Karpas-422 (cell line): ENCODE measurements around the gene DHCR24. TPM values are rescaled to one million over a fixed set of nuclear protein-coding genes. Genes with fewer than 3 reads are reported as not detected.

Experiments
- DNase-seq: peaks from one replicate; pipeline ENCODE4 v3.0.0-alpha.2; 2015
- H2AFZ ChIP-seq: fragments of 200-600 bp; sonication (generic); 2 replicates; pipeline ENCODE4 v1.6.1; 2014; ENCODE audit warnings: antibody characterized with exemption, low read length, mixed read lengths
- H3K27ac ChIP-seq: fragments of 200-600 bp; sonication (generic); 2 replicates; pipeline ENCODE4 v1.5.1; 2014; ENCODE audit warnings: mild to moderate bottlenecking, low read length, moderate library complexity
- H3K27me3 ChIP-seq: fragments of 200-600 bp; sonication (generic); 2 replicates; pipeline ENCODE4 v1.6.1; 2014; ENCODE audit warnings: low read length, mixed read lengths
- H3K36me3 ChIP-seq: fragments of 200-600 bp; sonication (generic); 2 replicates; pipeline ENCODE4 v1.6.1; 2014; ENCODE audit warnings: low read length, mixed read lengths; ENCODE audit not compliant: insufficient read depth
- H3K4me1 ChIP-seq: fragments of 200-600 bp; sonication (generic); 2 replicates; pipeline ENCODE4 v1.6.1; 2014; ENCODE audit warnings: mild to moderate bottlenecking, low read length, mixed read lengths
- H3K4me2 ChIP-seq: fragments of 200-600 bp; sonication (generic); 2 replicates; pipeline ENCODE4 v1.6.1; 2014; ENCODE audit warnings: low read length, low read depth, mild to moderate bottlenecking; ENCODE audit not compliant: poor library complexity, severe bottlenecking
- H3K4me3 ChIP-seq: fragments of 200-600 bp; sonication (generic); 2 replicates; pipeline ENCODE4 v1.5.1; 2014; ENCODE audit warnings: mild to moderate bottlenecking, antibody characterized with exemption, low read length, mixed read lengths
- H3K79me2 ChIP-seq: fragments of 200-600 bp; sonication (generic); 2 replicates; pipeline ENCODE4 v1.6.1; 2014; ENCODE audit warnings: mild to moderate bottlenecking, low read length, mixed read lengths
- H3K9ac ChIP-seq: fragments of 200-600 bp; sonication (generic); 2 replicates; pipeline ENCODE4 v1.6.0; 2014; ENCODE audit warnings: low read length
- H3K9me2 ChIP-seq: fragments of 200-600 bp; sonication (generic), shearing (Covaris generic); replicated peaks from 2 replicates; pipeline ENCODE4 v1.6.0; 2014; ENCODE audit warnings: mild to moderate bottlenecking, low read length, moderate library complexity; ENCODE audit not compliant: insufficient read depth
- H3K9me3 ChIP-seq: fragments of 300-700, 200-600 bp; sonication (generic); 2 replicates; pipeline ENCODE4 v1.6.1; 2014; ENCODE audit warnings: low read length, mixed read lengths
- H4K20me1 ChIP-seq: fragments of 200-600 bp; sonication (generic); 2 replicates; pipeline ENCODE4 v1.6.1; 2014; ENCODE audit warnings: mild to moderate bottlenecking, antibody characterized with exemption, low read length, low read depth; ENCODE audit not compliant: insufficient read depth
- total RNA-seq: library from RNA; depleted of rRNA; stranded (reverse); fragments of >200 nt; shearing (Covaris generic); gene quantifications from 2 replicates; pipeline ENCODE4 v1.2.3, GENCODE V29; 2014; ENCODE audit warnings: low replicate concordance

Gene DHCR24
- total RNA-seq, 1 experiment from 2014 or later: 115 TPM

GRCh38 chr1:54819195-54819536 lies 67.8 kb downstream of the DHCR24 start:
- H3K9me3 ChIP-seq: peaks cover 7% of the 10 kb centered on the region
- H3K79me2 ChIP-seq: no peaks in the 10 kb centered on the region
- H4K20me1 ChIP-seq: no peaks in the 10 kb centered on the region
- no peak overlapping the region for H3K4me3 ChIP-seq
- no peaks in the 10 kb centered on the region for H3K4me1 ChIP-seq
- H3K4me2 ChIP-seq: no peak overlapping the region
- no peak overlapping the region for H3K27ac ChIP-seq
- no peak overlapping the region for H3K9ac ChIP-seq
- no peaks in the 10 kb centered on the region for H3K9me2 ChIP-seq
- no peak for DNase-seq
- no peaks in the 10 kb centered on the region for H3K27me3 ChIP-seq
- no peak overlapping the region for H2AFZ ChIP-seq
- no peaks in the 10 kb centered on the region for H3K36me3 ChIP-seq

DNA sequence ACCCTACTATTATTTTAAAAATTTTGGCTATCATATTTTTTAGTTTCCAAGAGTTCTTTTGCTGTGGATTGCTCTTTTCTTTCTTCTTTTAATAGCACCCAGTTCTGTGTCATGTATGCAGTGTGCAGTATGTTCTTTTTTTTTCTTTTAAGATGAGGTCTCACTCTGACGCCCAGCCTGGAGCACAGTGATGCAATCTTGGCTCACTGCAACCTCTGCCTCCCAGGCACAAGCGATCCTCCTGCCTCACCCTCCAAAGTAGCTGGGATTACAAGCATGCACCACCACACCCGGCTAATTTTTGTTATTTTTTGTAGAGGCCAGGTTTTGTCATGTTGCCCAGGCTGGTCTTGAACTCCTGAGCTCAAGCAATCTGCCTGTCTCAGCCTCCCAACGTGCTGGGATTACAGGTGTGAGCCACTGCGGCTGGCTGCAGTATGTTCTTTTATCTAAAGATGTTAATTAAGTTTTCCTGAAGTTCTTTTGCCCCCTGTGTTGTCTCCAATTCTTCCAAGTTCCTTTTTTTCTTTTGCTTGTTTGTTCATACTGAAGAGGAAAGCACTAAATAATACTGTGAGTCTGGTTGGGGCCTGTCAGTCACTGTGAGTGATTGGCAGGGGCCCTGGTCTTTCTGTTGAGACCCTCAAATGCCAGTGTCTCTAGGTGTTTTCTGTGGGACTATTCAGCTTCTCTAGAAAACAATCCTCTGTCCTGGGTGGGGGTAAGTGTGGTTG lies 68.4 kb downstream of the DHCR24 start:
- no peaks in the 10 kb centered on the region for H3K9me2 ChIP-seq
- H3K4me3 ChIP-seq: no peak overlapping the region
- no peak overlapping the region for H2AFZ ChIP-seq
- H3K4me2 ChIP-seq: no peak overlapping the region
- H3K27me3 ChIP-seq: no peaks in the 10 kb centered on the region
- no peaks in the 10 kb centered on the region for H4K20me1 ChIP-seq
- no peaks in the 10 kb centered on the region for H3K36me3 ChIP-seq
- no peaks in the 10 kb centered on the region for H3K79me2 ChIP-seq
- H3K9ac ChIP-seq: no peak overlapping the region
- H3K4me1 ChIP-seq: no peaks in the 10 kb centered on the region
- H3K27ac ChIP-seq: no peak overlapping the region
- peaks cover 4% of the 10 kb centered on the region for H3K9me3 ChIP-seq
- no peak for DNase-seq

GRCh38 chr1:54816951-54817350 lies 70.0 kb downstream of the DHCR24 start:
- H4K20me1 ChIP-seq: no peaks in the 10 kb centered on the region
- DNase-seq: no peak
- H3K27me3 ChIP-seq: no peaks in the 10 kb centered on the region
- no peaks in the 10 kb centered on the region for H3K9me2 ChIP-seq
- no peak overlapping the region for H3K4me3 ChIP-seq
- no peak overlapping the region for H3K9ac ChIP-seq
- no peak overlapping the region for H2AFZ ChIP-seq
- H3K4me2 ChIP-seq: no peak overlapping the region
- H3K27ac ChIP-seq: no peak overlapping the region
- H3K4me1 ChIP-seq: no peaks in the 10 kb centered on the region
- H3K79me2 ChIP-seq: no peaks in the 10 kb centered on the region
- H3K9me3 ChIP-seq: no peaks in the 10 kb centered on the region
- H3K36me3 ChIP-seq: no peaks in the 10 kb centered on the region

- Histone ChIP-seq H3K27ac (no peak overlapping the region), H3K36me3 (no peaks in the 10 kb centered on the region), H3K9ac (no peak overlapping the region), H3K9me3 (no peaks in the 10 kb centered on the region), H3K4me2 (no peak overlapping the region), H2AFZ (no peak overlapping the region), H3K4me3 (no peak overlapping the region), H3K9me2 (no peaks in the 10 kb centered on the region), H3K27me3 (no peaks in the 10 kb centered on the region), H4K20me1 (no peaks in the 10 kb centered on the region), H3K4me1 (no peaks in the 10 kb centered on the region), H3K79me2 (no peaks in the 10 kb centered on the region)
- DNase-seq: no peak
Measured at GRCh38 chr1:54816130-54816529, 70.9 kb downstream of the DHCR24 start.

GRCh38 chr1:54815086-54815876 lies 71.7 kb downstream of the DHCR24 start:
- Histone ChIP-seq H3K9ac (no peak overlapping the region), H3K9me2 (no peaks in the 10 kb centered on the region), H4K20me1 (no peaks in the 10 kb centered on the region), H3K4me2 (no peak overlapping the region), H3K4me3 (no peak overlapping the region), H3K36me3 (no peaks in the 10 kb centered on the region), H3K27ac (no peak overlapping the region), H2AFZ (no peak overlapping the region), H3K9me3 (no peaks in the 10 kb centered on the region), H3K27me3 (no peaks in the 10 kb centered on the region), H3K4me1 (no peaks in the 10 kb centered on the region), H3K79me2 (no peaks in the 10 kb centered on the region)
- no peak for DNase-seq

GRCh38 chr1:54814571-54814970 lies 72.4 kb downstream of the DHCR24 start:
- H3K36me3 ChIP-seq: no peaks in the 10 kb centered on the region
- no peaks in the 10 kb centered on the region for H3K79me2 ChIP-seq
- H3K9me2 ChIP-seq: no peaks in the 10 kb centered on the region
- no peaks in the 10 kb centered on the region for H3K27me3 ChIP-seq
- H2AFZ ChIP-seq: no peak overlapping the region
- H3K4me1 ChIP-seq: no peaks in the 10 kb centered on the region
- no peak overlapping the region for H3K27ac ChIP-seq
- H4K20me1 ChIP-seq: no peaks in the 10 kb centered on the region
- no peaks in the 10 kb centered on the region for H3K9me3 ChIP-seq
- H3K9ac ChIP-seq: no peak overlapping the region
- no peak for DNase-seq
- H3K4me3 ChIP-seq: no peak overlapping the region
- H3K4me2 ChIP-seq: no peak overlapping the region

DNA sequence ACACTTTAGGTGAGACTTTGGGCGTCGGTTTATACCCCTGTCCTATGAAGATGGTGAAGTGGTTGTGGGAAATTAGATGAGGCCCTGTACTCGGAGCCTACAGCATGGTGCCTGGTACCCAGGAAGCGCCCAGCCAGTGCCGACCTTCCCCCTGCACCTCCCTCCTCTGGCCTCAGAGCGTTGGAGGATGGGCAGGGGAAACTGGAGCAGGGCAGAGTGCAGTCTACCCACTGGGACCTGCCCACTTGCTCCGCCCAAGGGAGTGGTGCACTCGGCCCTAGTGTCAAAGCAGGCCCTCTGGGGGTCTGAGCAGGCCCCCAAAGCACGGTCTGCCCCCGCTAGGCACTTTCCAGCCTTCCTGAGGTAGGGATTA lies 72.9 kb downstream of the DHCR24 start:
- no peaks in the 10 kb centered on the region for H3K9me3 ChIP-seq
- H3K27me3 ChIP-seq: no peaks in the 10 kb centered on the region
- DNase-seq: no peak
- no peak overlapping the region for H3K4me2 ChIP-seq
- no peak overlapping the region for H3K27ac ChIP-seq
- no peaks in the 10 kb centered on the region for H4K20me1 ChIP-seq
- no peak overlapping the region for H3K9ac ChIP-seq
- no peaks in the 10 kb centered on the region for H3K4me1 ChIP-seq
- H3K4me3 ChIP-seq: no peak overlapping the region
- H3K79me2 ChIP-seq: no peaks in the 10 kb centered on the region
- no peaks in the 10 kb centered on the region for H3K36me3 ChIP-seq
- no peak overlapping the region for H2AFZ ChIP-seq
- no peaks in the 10 kb centered on the region for H3K9me2 ChIP-seq

- no peak for DNase-seq
- Histone ChIP-seq H2AFZ (no peak overlapping the region), H3K4me1 (no peaks in the 10 kb centered on the region), H3K27me3 (no peaks in the 10 kb centered on the region), H3K9me3 (no peaks in the 10 kb centered on the region), H3K9ac (no peak overlapping the region), H4K20me1 (no peaks in the 10 kb centered on the region), H3K4me3 (no peak overlapping the region), H3K79me2 (no peaks in the 10 kb centered on the region), H3K27ac (no peak overlapping the region), H3K9me2 (no peaks in the 10 kb centered on the region), H3K4me2 (no peak overlapping the region), H3K36me3 (no peaks in the 10 kb centered on the region)
Measured at GRCh38 chr1:54813485-54814125, 73.4 kb downstream of the DHCR24 start.
